Stimulated activated naive CD4-positive, alpha-beta T cell (primary cell): ENCODE measurements around the gene GNG7.
"Not testable (repeated sequence)": the region's sequence is repeated elsewhere in the genome, so short reads cannot be mapped to it uniquely, and the experiment has no call there.

Experiments used
- DNase-seq, 6 experiments: peaks; one replicate each; lab custom pipeline; 2025; lab: John Stamatoyannopoulos, UW

The GNG7 gene

GRCh38 chr19:2575734-2576481 is 126.6 kb downstream of the GNG7 start:
- DNase-seq, result no peak

GRCh38 chr19:2574971-2575630 is 127.4 kb downstream of the GNG7 start:
- DNase-seq, result no peak

DNA sequence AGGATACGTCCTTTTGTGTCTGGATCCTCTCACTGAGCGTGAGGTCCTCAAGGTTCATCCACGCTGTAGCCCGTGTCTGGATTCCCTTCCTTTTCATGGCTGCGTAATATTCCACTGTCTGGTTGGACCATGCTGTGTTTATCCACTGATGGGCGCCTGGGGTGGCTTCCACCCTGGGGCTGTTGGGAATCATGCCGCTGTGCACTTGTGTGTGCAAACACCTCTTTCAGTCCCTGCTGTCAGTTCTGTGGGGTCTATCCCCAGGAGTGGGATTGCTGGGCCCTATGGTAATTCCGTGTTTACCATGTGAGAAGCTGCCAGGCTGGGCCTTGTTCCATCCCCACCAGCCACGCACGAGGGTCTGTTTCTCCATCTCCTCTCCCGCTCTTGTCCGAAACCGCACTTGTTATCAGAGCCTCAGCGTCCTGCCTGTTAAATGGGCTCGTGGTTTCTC is 128.0 kb downstream of the GNG7 start:
- DNase-seq, result no peak

DNA sequence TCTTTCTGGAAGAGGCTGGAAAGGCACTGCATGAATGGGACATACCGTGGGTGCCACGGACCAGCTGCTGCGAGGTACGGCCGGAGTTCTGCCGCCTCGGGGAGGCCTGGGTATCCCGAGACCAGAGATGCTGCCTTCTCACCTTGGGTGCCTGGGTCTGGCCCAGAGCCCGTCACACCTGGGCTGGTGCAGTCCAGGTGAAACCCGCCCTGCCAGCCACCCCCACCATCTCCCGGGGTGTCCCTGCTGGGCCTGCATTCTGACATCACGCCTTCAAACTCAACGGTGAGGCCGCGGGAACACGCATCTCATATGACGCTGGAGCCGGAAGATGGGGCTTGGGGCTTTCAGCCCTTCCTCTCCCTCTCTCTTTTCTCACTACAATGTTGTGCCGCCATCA is 128.6 kb downstream of the GNG7 start:
- no peak for DNase-seq

DNA sequence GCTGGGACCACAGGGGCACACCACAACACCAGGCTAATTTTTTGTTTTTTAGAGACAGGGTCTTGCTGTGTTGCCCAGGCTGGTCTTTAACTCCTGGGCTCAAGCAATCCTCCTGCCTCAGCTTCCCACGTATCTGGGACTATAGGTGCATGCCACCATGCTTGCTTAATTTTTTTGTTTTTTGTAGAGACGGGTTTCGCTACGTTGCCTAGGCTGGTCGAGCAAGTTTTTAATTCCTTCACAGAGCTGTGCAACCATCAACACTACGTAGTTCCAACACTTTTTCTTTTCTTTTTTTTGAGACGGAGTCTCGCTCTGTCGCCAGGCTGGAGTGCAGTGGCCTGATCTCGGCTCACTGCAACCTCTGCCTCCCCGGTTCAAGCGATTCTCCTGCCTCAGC is 130.3 kb downstream of the GNG7 start:
- DNase-seq, result not testable (repeated sequence)

- DNase-seq, result no peak
Observed at GRCh38 chr19:2569596-2570465, 132.7 kb downstream of the GNG7 start.

GRCh38 chr19:2567996-2568395 is 134.5 kb downstream of the GNG7 start:
- no peak for DNase-seq

DNA sequence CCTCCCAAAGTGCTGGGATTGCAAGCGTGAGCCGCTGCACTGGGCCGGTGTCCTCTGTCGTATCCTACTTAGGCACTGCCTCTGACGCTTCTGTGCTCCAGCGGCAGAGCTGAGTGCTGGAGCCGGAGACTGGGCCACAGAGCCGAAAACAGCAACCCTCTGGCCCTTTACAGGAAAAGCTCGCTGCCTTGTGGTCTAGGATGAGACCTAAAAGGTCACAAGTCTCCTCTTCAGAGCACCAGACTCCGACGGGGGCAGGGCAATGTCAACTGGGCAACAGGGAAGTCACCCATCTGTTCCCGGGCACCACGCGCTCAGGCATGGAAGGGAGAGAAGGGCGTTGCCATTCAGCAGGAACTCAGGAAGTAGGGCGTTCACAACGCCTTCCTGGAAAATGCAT is 134.9 kb downstream of the GNG7 start:
- no peak for DNase-seq

DNA sequence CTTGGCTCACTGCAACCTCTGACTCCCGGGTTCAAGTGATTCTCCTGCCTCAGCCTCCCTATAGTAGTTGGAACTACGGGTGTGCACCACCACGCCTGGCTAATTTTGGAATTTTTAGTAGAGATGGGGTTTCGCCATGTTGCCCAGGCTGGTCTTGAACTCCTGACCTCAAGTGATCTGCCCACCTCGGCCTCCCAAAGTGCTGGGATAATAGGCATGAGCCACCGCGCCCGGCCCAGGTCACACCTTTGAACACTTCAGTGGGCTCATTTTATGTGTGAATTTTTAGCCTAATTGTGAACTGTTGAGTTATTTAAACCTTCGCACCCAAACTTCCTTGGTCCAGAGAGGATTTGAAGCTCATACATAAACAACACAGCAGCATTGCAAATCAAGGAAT is 138.9 kb downstream of the GNG7 start:
- DNase-seq, result not testable (repeated sequence)

DNA sequence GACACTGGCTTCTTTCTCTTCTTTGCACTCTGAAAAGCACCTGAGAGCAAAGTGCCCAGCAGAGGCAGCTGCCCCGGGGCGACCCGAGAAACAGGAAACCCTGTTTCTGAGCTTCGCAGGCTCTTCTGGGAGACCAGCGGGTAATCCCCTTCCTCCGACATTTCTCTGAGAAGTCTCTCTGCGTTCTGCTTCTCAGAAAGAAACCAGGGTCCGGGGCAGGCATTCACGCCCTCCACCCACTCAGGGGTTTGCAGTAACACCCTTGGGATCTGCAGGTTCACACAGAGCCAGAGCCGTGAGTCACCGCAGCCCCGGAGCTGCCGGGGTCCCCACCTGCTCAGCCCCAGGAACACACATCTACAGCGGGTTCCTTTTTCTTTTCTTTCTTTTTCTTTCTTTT is 140.6 kb downstream of the GNG7 start:
- DNase-seq, result peak; percentile 31 to 75 (median 58)

GRCh38 chr19:2561221-2561620 is 141.3 kb downstream of the GNG7 start:
- DNase-seq, result no peak

DNA sequence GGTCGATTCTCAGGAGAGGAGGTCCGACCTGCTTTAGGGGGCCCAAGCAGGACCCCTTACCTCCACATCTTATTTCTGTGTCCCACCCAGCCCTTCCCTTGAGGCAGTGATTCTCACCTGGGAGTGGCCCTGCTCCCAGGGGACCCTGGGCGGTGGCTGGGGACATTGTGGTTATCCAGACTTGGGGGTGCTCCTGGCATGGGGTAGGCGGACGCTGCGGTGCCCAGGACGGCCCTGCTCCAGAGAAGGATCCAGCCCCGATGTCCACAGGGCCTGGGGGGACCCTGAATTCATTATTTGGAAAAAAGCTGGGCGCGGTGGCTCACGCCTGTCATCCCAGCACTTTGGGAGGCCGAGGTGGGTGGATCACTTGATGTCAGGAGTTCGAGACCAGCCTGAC is 142.1 kb downstream of the GNG7 start:
- no peak for DNase-seq

- DNase-seq, result no peak
Observed at GRCh38 chr19:2558543-2558942, 144.0 kb downstream of the GNG7 start.

- DNase-seq, result not testable (repeated sequence)
Observed at GRCh38 chr19:2558131-2558530, 144.4 kb downstream of the GNG7 start.

DNA sequence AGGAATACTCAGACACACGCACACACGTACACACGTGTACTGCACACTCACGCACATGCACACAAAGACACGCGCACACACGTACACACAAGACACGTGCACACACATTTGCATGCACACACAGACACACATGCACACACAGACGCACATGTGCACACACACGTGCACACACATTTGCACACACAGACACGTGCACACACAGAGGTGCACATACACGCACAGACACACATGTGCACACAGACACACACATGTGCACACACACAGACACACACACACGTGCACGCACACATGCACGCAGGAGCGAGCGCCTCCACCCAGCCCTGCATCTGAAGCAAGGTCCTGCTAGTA is 145.4 kb downstream of the GNG7 start:
- no peak for DNase-seq

DNA sequence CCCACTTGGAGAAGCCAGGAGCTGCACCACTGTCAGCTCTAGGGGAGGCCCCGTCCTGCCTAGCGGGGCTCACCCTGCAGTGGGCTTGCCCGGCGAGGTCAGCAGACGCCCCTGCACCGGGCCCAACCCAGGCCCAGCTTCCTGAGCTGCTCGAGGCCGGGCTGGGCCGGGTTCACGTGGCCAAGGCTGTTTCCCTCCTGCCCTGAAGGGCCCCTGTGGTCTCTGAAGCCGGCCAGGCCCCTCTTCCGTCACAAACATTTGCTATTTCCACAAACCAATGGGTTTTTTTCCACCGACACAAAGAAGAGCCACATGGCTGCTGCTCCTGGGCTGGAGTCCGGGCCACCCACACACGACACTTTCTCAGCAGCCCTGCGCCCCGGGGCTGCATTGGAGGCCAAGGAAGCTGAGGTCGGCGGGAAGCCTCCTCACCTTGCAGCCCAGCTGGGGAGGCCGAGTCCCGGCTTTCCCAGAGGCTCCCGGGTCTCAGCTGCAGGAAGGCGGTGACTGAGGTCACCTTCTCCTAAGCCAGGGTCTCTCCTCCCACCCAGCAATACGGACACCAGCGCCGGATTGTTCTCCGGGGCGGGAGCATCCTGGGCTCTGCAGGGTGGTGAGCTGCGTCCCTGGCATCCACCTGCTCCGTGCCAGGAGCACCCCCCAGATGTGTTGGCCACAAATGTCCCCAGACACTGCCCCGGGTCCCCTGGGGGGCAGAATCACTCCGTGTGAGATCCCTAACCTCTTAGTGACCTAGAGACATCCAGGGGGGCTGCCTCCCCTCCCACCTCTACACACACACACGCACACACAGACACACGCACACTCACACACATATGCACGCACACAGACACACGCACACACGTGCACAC is 146.0 kb downstream of the GNG7 start:
- DNase-seq, result no peak

DNA sequence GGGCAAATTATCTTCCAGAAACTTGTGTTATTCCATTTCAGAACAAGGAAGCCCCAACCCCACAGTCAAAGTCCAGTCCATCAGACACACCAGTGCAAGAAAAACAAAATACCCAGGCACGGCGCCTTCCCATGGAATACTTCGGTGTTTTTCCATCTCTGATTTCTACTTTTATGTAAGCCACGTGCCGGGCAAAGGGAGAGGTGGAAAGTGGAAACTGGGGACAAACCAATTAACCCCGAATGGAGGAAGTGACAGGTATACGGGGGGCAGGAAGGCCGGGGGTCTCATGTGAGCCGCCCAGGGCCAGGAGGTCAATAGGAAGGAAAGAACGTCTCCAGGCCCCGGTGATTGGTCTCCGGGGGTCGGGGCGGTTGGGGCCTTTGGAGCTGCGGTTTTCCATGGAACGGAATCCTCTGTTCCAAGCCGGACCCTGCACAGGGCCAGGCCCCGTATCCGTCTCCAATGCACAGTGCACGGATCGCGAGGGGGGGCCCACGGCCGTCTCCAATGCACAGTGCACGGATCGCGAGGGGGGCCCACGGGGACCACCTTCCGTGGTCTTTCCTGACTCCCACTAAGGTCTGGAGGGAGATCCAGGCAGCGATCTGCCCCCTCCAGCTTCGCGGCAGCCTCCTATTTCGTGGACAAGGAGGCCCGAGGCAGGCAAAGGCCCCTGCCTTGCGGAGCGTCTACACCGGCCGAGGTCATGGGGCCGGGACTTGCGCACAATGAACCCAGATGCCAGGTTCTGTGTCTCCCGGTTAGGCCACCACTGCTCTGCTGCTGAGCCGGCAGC is 146.9 kb downstream of the GNG7 start:
- DNase-seq, result no peak

- no peak for DNase-seq
Observed at GRCh38 chr19:2554856-2555255, 147.6 kb downstream of the GNG7 start.

- no peak for DNase-seq
Observed at GRCh38 chr19:2553510-2553909, 149.0 kb downstream of the GNG7 start.

GRCh38 chr19:2552859-2553258 is 149.6 kb downstream of the GNG7 start:
- DNase-seq, result peak in 5 of 6 experiments; percentile 7 to 71 (median 67)

DNA sequence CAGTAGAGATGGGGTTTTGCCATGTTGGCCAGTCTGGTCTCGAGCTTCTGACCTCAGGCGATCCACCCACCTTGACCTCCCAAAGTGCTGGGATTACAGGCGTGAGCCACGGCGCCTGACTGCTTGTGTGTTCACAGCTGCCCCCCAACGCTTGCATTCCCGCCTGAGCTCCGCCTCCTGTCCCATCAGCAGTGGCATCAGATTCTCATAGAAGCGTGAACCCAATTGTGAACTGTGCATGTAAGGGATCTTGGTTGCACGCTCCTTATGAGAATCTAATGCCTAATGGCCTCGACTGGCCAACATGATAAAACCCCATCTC is 150.7 kb downstream of the GNG7 start:
- no peak for DNase-seq
